Bronchial epithelial cell (primary cell): ENCODE measurements around the gene FBXO21. TPM values are rescaled to one million over a fixed set of nuclear protein-coding genes. Genes with fewer than 3 reads are reported as not detected.
A peak's percentile ranks its signal among the peaks of the same experiment; 100 is the strongest.

Source experiments
- DNase-seq: peaks from one replicate; pipeline ENCODE4 v3.0.0-alpha.2; 2010; ENCODE audit warnings: low read depth
- FAIRE-seq: peaks from 2 replicates; lab custom pipeline; 2011; peaks lifted over from hg19 to GRCh38; lab: Jason Lieb, UNC
- H3K27me3 ChIP-seq: 2 replicates; pipeline ENCODE4 v1.5.1; 2011; ENCODE audit warnings: low read length; ENCODE audit not compliant: control insufficient read depth, insufficient read depth
- H3K36me3 ChIP-seq: 2 replicates; pipeline ENCODE4 v1.5.1; 2011; ENCODE audit warnings: low read length; ENCODE audit not compliant: control insufficient read depth, insufficient read depth
- H3K4me3 ChIP-seq: 2 replicates; pipeline ENCODE4 v1.5.1; 2011; ENCODE audit warnings: mild to moderate bottlenecking, low read depth, low read length, control low read depth
- total RNA-seq: library from RNA; depleted of rRNA; stranded (reverse); fragments of >200 nt; gene quantifications from 2 replicates; pipeline ENCODE4 v1.2.1, GENCODE V29; 2014
- TF ChIP-seq, protein P1 (sequence below): IDR thresholded peaks from 2 replicates; pipeline ENCODE4 v1.5.1; 2011; ENCODE audit warnings: mild to moderate bottlenecking, moderate library complexity, low read length, control low read depth, inconsistent platforms; ENCODE audit not compliant: insufficient read depth, severe bottlenecking

FBXO21 gene
- total RNA-seq, 1 donor from 2014 or later = 52.7 TPM

DNA sequence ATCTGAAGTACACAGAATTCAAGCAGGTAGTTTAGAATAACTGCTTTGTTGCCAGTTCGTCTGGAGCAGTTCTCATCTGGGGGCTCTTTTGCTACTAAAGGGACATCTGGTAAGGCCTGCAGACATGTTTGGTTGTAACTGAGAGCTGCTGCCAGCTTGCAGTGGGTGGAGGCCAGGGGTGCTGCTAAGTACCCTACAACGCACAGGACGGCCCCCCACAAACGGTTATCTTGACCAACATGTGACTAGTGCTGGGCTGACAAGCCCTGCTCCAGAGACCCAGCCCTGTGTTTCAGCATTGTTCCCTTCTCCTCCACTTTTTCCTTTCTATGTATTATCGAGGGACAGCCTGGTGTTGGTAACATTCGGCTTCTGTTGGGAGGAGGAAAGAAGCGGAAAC, 40.8 kb downstream of the FBXO21 start:
- TF ChIP-seq, protein P1, sequence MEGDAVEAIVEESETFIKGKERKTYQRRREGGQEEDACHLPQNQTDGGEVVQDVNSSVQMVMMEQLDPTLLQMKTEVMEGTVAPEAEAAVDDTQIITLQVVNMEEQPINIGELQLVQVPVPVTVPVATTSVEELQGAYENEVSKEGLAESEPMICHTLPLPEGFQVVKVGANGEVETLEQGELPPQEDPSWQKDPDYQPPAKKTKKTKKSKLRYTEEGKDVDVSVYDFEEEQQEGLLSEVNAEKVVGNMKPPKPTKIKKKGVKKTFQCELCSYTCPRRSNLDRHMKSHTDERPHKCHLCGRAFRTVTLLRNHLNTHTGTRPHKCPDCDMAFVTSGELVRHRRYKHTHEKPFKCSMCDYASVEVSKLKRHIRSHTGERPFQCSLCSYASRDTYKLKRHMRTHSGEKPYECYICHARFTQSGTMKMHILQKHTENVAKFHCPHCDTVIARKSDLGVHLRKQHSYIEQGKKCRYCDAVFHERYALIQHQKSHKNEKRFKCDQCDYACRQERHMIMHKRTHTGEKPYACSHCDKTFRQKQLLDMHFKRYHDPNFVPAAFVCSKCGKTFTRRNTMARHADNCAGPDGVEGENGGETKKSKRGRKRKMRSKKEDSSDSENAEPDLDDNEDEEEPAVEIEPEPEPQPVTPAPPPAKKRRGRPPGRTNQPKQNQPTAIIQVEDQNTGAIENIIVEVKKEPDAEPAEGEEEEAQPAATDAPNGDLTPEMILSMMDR = no peak
- no peak overlapping the region for H3K4me3 ChIP-seq
- peaks cover 6% of the 10 kb centered on the region for H3K36me3 ChIP-seq
- FAIRE-seq (no peak), DNase-seq (no peak)
- H3K27me3 ChIP-seq = no peaks in the 10 kb centered on the region

DNA sequence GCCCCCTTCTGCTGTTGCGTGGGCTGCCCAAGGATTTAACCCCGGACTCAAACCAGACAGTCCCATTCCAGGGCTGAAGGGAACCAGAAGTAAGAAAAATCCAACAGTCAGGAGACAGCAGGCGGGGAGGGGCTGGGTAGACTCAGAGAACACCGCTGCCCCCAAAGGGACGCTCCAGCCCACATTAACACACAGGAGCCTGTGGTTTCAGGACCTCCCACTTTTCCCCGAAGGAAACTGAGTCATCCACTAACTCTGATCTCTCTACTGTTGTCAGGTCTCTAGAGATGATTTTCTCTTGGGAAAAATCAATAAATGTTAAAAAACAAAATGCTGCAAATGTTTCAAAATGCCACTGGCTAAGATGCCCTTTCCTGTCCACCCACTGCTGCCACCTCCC, 41.6 kb downstream of the FBXO21 start:
- FAIRE-seq (no peak), DNase-seq (no peak)
- Histone ChIP-seq H3K27me3 (no peaks in the 10 kb centered on the region), H3K36me3 (peaks cover 6% of the 10 kb centered on the region), H3K4me3 (no peak overlapping the region)
- TF ChIP-seq, protein P1 = no peak

- Histone ChIP-seq H3K36me3 (peaks cover 3% of the 10 kb centered on the region), H3K4me3 (no peak overlapping the region), H3K27me3 (no peaks in the 10 kb centered on the region)
- TF ChIP-seq, protein P1 = no peak
- FAIRE-seq (no peak), DNase-seq (no peak)
Measured at GRCh38 chr12:117147639-117148038, 42.6 kb downstream of the FBXO21 start.

DNA sequence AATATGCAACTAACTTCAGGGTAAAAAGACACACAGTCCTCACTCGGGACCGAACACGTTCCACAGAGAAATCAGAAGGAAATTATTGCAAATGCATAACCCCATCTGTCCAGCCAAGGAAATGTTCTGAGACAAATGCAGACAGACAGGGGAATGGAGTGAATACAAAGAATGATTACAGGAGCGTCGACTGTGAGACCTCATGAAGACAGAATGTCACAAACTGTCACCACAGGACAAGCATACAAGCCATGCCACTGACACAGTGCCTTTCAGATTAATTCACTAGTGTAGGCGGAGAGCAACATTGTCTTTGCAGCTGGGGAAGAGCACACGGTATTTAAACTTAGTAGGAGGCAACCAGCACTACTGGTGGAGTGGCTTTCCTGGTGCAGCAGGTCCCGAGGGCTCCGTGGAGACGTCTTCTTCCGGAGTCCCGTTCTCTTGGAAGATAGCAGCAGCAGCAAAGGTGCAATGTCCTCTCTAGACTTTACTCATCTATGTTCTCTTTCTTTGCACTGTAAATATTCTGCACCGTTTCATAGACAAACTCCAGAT, 44.6 kb downstream of the FBXO21 start:
- no peaks in the 10 kb centered on the region for H3K27me3 ChIP-seq
- no peak overlapping the region for H3K4me3 ChIP-seq
- TF ChIP-seq, protein P1 = no peak
- peaks cover 3% of the 10 kb centered on the region for H3K36me3 ChIP-seq
- DNase-seq (no peak), FAIRE-seq (peak; percentile 13)

GRCh38 chr12:117144599-117144998, 45.7 kb downstream of the FBXO21 start:
- FAIRE-seq = no peak

More at GRCh38 chr12:117144599-117144998, 45.7 kb downstream of the FBXO21 start:
- Histone ChIP-seq H3K4me3 (no peak overlapping the region), H3K27me3 (no peaks in the 10 kb centered on the region), H3K36me3 (peaks cover 3% of the 10 kb centered on the region)
- no peak for DNase-seq
- TF ChIP-seq, protein P1 = no peak
